A549 (cell line): ENCODE results near the gene MOB2. TPM values are rescaled to one million over a fixed set of nuclear protein-coding genes. Genes with fewer than 3 reads are reported as not detected.

Experiments
- ATAC-seq, 2 experiments: fragments of 200-7000 bp in 1 of 2; fragments of >200 bp in 1 of 2; cut with Nextera tagmentation in 1 of 2; cut with Tn5 transposase in 1 of 2; 3 replicates each; pipeline versions ENCODE4 v1.8.0 to v1.9.1; 2018 to 2020; ENCODE audit warnings: mild to moderate bottlenecking in 1 of 2, moderate library complexity in 1 of 2
- CTCF ChIA-PET: fragments of 300-600 bp; sonication (Branson Sonifier 250); formaldehyde crosslinking; extraction: SDS; loops from one replicate; lab custom pipeline; 2021; ENCODE audit warnings: antibody characterized with exemption, inconsistent platforms; lab: Yijun Ruan, JAX
- POLR2A ChIA-PET: fragments of 350-600 bp; formaldehyde crosslinking; extraction: SDS; loops from one replicate; lab custom pipeline; 2021; ENCODE audit warnings: antibody characterized with exemption, inconsistent platforms; lab: Yijun Ruan, JAX
- DNase-seq, 2 experiments: peaks; one replicate each; pipeline versions ENCODE4 v3.0.0 to v3.0.0-alpha.2; 2011 to 2016; ENCODE audit warnings: low read depth in 1 of 2, low spot score in 1 of 2
- FAIRE-seq: peaks from 2 replicates; lab custom pipeline; 2011; peaks lifted over from hg19 to GRCh38; lab: Jason Lieb, UNC
- H3K27ac ChIP-seq, 2 experiments: fragments of >200 bp; sonication (Bioruptor Twin); formaldehyde crosslinking; 3 replicates each; pipeline ENCODE4 v1.5.1; 2016 to 2017
- H3K4me1 ChIP-seq: fragments of >200 bp; sonication (Bioruptor Twin); formaldehyde crosslinking; 3 replicates; pipeline ENCODE4 v1.6.1; 2016
- H3K4me2 ChIP-seq: fragments of >200 bp; sonication (Bioruptor Twin); formaldehyde crosslinking; 3 replicates; pipeline ENCODE4 v1.6.1; 2016
- H3K4me3 ChIP-seq: fragments of >200 bp; sonication (Bioruptor Twin); formaldehyde crosslinking; 3 replicates; pipeline ENCODE4 v1.5.1; 2016
- H3K9me3 ChIP-seq: fragments of >200 bp; sonication (Bioruptor Twin); formaldehyde crosslinking; 3 replicates; pipeline ENCODE4 v1.6.1; 2016
- CEBPB ChIP-seq, 2 experiments: fragments of >200 bp in 1 of 2; sonication (Bioruptor Twin) in 1 of 2; formaldehyde crosslinking in 1 of 2; IDR thresholded peaks; 2 replicates each; pipeline ENCODE4 v1.6.1; 2012 to 2016
- CHD2 ChIP-seq: fragments of 150-350 bp; IDR thresholded peaks from 2 replicates; pipeline ENCODE4 v1.6.1; 2014; ENCODE audit warnings: low read length; ENCODE audit not compliant: partially characterized antibody
- HDAC2 ChIP-seq: fragments of 200-600 bp; sonication (generic); IDR thresholded peaks from 2 replicates; pipeline ENCODE4 v1.6.1; 2016
- HOXA7 ChIP-seq: fragments of 250-450 bp; sonication (Bioruptor Pico); IDR thresholded peaks from 2 replicates; pipeline ENCODE4 v1.5.0; 2020; ENCODE audit warnings: mild to moderate bottlenecking, moderate library complexity
- HOXB13 ChIP-seq: fragments of 250-450 bp; sonication (Bioruptor Pico); IDR thresholded peaks from 2 replicates; pipeline ENCODE4 v1.5.0; 2020; ENCODE audit warnings: low read depth, mild to moderate bottlenecking, moderate library complexity
- HOXB5 ChIP-seq: fragments of 250-450 bp; sonication (Bioruptor Pico); IDR thresholded peaks from 2 replicates; pipeline ENCODE4 v1.5.0; 2020; ENCODE audit warnings: mild to moderate bottlenecking, moderate library complexity
- NPAS2 ChIP-seq: fragments of 250-450 bp; sonication (Bioruptor Pico); IDR thresholded peaks from 2 replicates; pipeline ENCODE4 v1.8.0; 2022; ENCODE audit warnings: mild to moderate bottlenecking, moderate library complexity, borderline replicate concordance
- NR3C1 ChIP-seq: fragments of >200 bp; sonication (Bioruptor Twin); formaldehyde crosslinking; IDR thresholded peaks from 3 replicates; pipeline ENCODE4 v1.6.1; 2017
- PHF8 ChIP-seq: fragments of 200-600 bp; sonication (generic); IDR thresholded peaks from 2 replicates; pipeline ENCODE4 v1.6.1; 2016; ENCODE audit warnings: low read depth, mild to moderate bottlenecking, antibody characterized with exemption, moderate library complexity, borderline replicate concordance
- RAD21 ChIP-seq, 2 experiments: fragments of >200 bp in 1 of 2; sonication (Bioruptor Twin) in 1 of 2; formaldehyde crosslinking in 1 of 2; IDR thresholded peaks in 1 of 2; conservative IDR thresholded peaks in 1 of 2; 2 replicates in 1 of 2; 3 replicates in 1 of 2; pipeline ENCODE4 v1.6.1; 2012 to 2018; ENCODE audit warnings: inconsistent platforms in 1 of 2
- RFX5 ChIP-seq: fragments of 450-650 bp; IDR thresholded peaks from 2 replicates; pipeline ENCODE4 v1.7.1; 2014; ENCODE audit warnings: antibody characterized with exemption, mild to moderate bottlenecking, moderate library complexity
- ZC3H11A ChIP-seq: fragments of 450-650 bp; IDR thresholded peaks from 2 replicates; pipeline ENCODE4 v1.6.1; 2014; ENCODE audit warnings: antibody characterized with exemption, mild to moderate bottlenecking
- ZFP36 ChIP-seq: fragments of 450-650 bp; IDR thresholded peaks from 2 replicates; pipeline ENCODE4 v1.6.1; 2014; ENCODE audit warnings: borderline replicate concordance; ENCODE audit not compliant: partially characterized antibody
- WGBS: methylation state at CpG from one replicate; pipeline ENCODE4 v1.1.6; 2017; ENCODE audit errors: missing lambda C conversion rate; 5-methylcytosine and 5-hydroxymethylcytosine counted together
- polyA plus RNA-seq, 4 experiments: library from polyadenylated mRNA; depleted of rRNA in 3 of 4; stranded (reverse); fragments of >200 nt; fragmentation: RNase III in 1 of 4; extraction: RNeasy Plus Mini Kit Qiagen cat#74134 plus additional on column Dnase treatment in 1 of 4; gene quantifications; 2 replicates in 3 of 4; 3 replicates in 1 of 4; pipeline ENCODE4 v1.2.3, GENCODE V29; 2011 to 2017
- TF ChIP-seq, protein P1 (sequence below): fragments of 450-650 bp; IDR thresholded peaks from 2 replicates; pipeline ENCODE4 v1.6.1; 2014; ENCODE audit warnings: antibody characterized with exemption
- TF ChIP-seq, protein P2 (sequence below): fragments of 200-600 bp; sonication (generic); IDR thresholded peaks from 2 replicates; pipeline ENCODE4 v1.6.1; 2016; ENCODE audit warnings: antibody characterized with exemption, mild to moderate bottlenecking, moderate library complexity
- TF ChIP-seq, protein P3 (sequence below): IDR thresholded peaks from 2 replicates; pipeline ENCODE4 v1.6.1; 2012; ENCODE audit warnings: low read depth, borderline replicate concordance
- TF ChIP-seq, protein P4 (sequence below): fragments of 250-450 bp; sonication (Bioruptor Pico); IDR thresholded peaks from 2 replicates; pipeline ENCODE4 v1.5.0; 2020; ENCODE audit warnings: low read depth, mild to moderate bottlenecking, moderate library complexity

Gene MOB2
- polyA plus RNA-seq, 2 of the 4 experiments (the other 2 are of a cell fraction), result 25.4 to 38.2 TPM

GRCh38 chr11:1451781-1452470 is 34.7 kb downstream of the MOB2 start:
- 89% methylated on average over 21 of the region's 27 CpGs for WGBS
- Histone ChIP-seq H3K4me2 (no peak overlapping the region), H3K27ac (no peak overlapping the region), H3K4me3 (no peak overlapping the region), H3K9me3 (no peaks in the 10 kb centered on the region), H3K4me1 (no peaks in the 10 kb centered on the region)
- ATAC-seq (no peak), DNase-seq (no peak), FAIRE-seq (no peak)
- ChIA-PET POLR2A (no interaction called here), CTCF (interaction anchor here (3.0 kb wide), 1 partner anchor 159 kb away, joined by 9 read pairs; no protein-coding TSS in a partner anchor)
- TF ChIP-seq, protein P1, sequence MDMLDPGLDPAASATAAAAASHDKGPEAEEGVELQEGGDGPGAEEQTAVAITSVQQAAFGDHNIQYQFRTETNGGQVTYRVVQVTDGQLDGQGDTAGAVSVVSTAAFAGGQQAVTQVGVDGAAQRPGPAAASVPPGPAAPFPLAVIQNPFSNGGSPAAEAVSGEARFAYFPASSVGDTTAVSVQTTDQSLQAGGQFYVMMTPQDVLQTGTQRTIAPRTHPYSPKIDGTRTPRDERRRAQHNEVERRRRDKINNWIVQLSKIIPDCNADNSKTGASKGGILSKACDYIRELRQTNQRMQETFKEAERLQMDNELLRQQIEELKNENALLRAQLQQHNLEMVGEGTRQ, result no peak
- TF ChIP-seq, protein P2, sequence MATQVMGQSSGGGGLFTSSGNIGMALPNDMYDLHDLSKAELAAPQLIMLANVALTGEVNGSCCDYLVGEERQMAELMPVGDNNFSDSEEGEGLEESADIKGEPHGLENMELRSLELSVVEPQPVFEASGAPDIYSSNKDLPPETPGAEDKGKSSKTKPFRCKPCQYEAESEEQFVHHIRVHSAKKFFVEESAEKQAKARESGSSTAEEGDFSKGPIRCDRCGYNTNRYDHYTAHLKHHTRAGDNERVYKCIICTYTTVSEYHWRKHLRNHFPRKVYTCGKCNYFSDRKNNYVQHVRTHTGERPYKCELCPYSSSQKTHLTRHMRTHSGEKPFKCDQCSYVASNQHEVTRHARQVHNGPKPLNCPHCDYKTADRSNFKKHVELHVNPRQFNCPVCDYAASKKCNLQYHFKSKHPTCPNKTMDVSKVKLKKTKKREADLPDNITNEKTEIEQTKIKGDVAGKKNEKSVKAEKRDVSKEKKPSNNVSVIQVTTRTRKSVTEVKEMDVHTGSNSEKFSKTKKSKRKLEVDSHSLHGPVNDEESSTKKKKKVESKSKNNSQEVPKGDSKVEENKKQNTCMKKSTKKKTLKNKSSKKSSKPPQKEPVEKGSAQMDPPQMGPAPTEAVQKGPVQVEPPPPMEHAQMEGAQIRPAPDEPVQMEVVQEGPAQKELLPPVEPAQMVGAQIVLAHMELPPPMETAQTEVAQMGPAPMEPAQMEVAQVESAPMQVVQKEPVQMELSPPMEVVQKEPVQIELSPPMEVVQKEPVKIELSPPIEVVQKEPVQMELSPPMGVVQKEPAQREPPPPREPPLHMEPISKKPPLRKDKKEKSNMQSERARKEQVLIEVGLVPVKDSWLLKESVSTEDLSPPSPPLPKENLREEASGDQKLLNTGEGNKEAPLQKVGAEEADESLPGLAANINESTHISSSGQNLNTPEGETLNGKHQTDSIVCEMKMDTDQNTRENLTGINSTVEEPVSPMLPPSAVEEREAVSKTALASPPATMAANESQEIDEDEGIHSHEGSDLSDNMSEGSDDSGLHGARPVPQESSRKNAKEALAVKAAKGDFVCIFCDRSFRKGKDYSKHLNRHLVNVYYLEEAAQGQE, result no peak
- no peak for TF ChIP-seq CEBPB (IDR thresholded peaks at IDR 0.05)
- no peak for TF ChIP-seq HOXA7
- TF ChIP-seq RAD21 (conservative IDR thresholded peaks at IDR 0.05 in 1 of 2, IDR thresholded peaks at IDR 0.05 in 1 of 2), result no peak
- TF ChIP-seq, protein P3, sequence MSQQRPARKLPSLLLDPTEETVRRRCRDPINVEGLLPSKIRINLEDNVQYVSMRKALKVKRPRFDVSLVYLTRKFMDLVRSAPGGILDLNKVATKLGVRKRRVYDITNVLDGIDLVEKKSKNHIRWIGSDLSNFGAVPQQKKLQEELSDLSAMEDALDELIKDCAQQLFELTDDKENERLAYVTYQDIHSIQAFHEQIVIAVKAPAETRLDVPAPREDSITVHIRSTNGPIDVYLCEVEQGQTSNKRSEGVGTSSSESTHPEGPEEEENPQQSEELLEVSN, result no peak
- TF ChIP-seq RFX5, result no peak
- TF ChIP-seq HOXB5 (CRISPR knock-in tag), result no peak
- TF ChIP-seq NPAS2 (CRISPR knock-in tag), result no peak
- no peak for TF ChIP-seq HDAC2
- no peak for TF ChIP-seq ZFP36
- TF ChIP-seq HOXB13 (CRISPR knock-in tag), result no peak
- TF ChIP-seq NR3C1, result no peak
- TF ChIP-seq CHD2, result no peak
- no peak for TF ChIP-seq ZC3H11A
- TF ChIP-seq, protein P4, sequence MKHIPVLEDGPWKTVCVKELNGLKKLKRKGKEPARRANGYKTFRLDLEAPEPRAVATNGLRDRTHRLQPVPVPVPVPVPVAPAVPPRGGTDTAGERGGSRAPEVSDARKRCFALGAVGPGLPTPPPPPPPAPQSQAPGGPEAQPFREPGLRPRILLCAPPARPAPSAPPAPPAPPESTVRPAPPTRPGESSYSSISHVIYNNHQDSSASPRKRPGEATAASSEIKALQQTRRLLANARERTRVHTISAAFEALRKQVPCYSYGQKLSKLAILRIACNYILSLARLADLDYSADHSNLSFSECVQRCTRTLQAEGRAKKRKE (CRISPR knock-in tag), result no peak
- TF ChIP-seq PHF8, result no peak

GRCh38 chr11:1450949-1451710 is 35.4 kb downstream of the MOB2 start:
- ChIA-PET CTCF (interaction anchor here (0.8 to 3.0 kb wide), 2 partner anchors 64 to 158 kb away, joined by 3 to 9 read pairs; no protein-coding TSS in a partner anchor), POLR2A (no interaction called here)
- no peak overlapping the region for H3K27ac ChIP-seq
- H3K4me1 ChIP-seq, result no peaks in the 10 kb centered on the region
- H3K4me3 ChIP-seq, result no peak overlapping the region
- ATAC-seq, result no peak
- no peak for FAIRE-seq
- H3K9me3 ChIP-seq, result no peaks in the 10 kb centered on the region
- DNase-seq, result no peak
- no peak overlapping the region for H3K4me2 ChIP-seq
- no peak for TF ChIP-seq HDAC2
- TF ChIP-seq, protein P2, result peak; percentile 86
- 78% methylated on average over 9 of the region's 22 CpGs for WGBS
